Measurements from ENCODE around the gene HSPA6.
A peak's percentile ranks its signal among the peaks of the same experiment; 100 is the strongest.
"Not testable (repeated sequence)": the region's sequence is repeated elsewhere in the genome, so short reads cannot be mapped to it uniquely, and the experiment has no call there.

Gene HSPA6

DNA sequence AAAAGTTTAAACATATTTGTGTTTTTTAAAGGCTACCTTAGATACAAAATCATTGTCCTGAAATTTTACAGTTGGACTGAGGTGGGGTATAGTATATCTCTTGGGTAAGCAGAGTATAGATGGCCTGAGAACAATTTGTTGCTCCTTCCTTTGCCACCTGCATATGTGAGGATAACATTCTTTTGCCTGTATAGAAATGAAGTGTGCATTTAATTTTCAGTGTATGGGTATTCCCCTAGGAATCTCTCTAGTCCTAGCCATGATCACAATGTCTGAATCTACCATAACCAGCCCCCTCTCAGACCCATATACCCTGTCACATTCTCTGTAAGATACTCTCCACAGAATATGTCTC, 21.0 kb upstream of the HSPA6 start:
- no peak for DNase-seq (ENCODE audit: low spot score)

DNA sequence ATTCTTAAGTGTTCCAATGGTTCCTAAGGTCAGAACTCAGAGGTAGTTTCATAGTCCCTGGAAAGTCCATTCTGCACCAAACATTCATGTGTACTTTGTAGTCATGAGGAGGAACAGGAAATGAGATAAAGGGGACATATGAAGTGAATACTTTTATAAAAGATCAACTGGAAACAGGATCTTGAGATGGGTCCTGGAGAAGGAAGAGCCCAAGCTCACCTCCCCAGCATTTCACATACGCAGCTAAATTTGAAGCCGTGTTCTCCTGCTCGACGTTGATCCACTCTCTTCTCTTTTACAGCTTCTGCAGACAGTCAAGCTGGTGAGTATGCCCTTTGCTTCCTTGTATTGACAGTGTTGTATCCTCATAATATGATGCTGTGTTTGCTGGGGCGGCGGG, 18.7 kb upstream of the HSPA6 start:
- no peak for DNase-seq (ENCODE audit: low spot score)

GRCh38 chr1:161506336-161507223, 17.8 kb upstream of the HSPA6 start:
- DNase-seq (ENCODE audit: low spot score): no peak

DNA sequence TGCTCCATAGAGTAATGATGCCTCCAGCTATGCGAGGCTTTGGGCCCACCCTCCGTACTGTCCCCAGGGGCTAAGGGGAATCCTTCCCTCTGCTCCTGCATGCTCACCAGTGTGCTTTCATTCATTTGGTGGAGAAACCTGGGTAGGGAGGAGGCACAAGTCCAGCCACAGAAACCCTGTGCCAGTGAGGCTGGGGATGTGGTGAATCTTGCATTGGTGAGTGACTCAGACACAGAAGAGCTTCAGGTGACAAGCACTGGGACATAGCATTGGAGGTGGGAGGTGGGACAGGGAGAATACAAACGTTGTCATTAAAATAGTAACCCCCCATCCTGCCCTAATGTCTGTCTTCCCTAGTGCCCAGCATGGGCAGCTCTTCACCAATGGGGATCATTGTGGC, 13.9 kb upstream of the HSPA6 start:
- no peak for DNase-seq (ENCODE audit: low spot score)

DNA sequence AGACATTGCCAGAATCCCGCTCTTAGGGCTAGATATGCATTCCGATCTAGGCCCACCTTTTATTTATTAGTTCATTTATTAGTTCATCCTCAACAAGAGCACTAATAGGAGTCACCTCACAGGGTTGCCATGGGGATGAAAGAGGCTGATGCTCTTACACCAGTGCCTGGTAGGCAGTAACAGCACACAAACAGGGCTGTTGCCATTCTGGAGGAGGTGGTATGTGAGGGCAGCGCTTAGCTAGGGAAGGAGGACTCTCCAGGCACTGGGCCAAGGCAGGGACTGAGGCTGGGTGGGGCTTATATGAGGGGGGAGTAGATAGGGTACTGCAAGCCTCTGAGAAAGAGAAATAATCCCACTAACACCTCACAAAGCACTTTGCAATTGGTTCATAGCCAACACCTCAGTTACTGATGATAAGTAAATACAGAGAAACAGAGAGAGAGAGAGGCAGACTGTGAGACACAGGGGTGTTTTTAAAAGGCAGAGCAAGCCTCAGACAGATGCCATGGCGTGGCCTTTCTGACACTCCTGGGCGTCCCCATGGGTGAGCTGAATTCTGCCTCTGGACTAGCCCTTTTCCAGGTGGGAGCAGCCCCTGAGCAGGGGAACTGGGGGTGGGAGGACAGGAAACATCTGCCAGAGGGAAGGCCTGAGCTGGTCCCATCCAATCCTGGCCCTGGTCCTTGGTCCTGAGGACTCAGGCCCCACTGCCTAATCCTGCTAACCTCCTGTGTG, 13.2 kb upstream of the HSPA6 start:
- no peak for DNase-seq (ENCODE audit: low spot score)

GRCh38 chr1:161511756-161512060, 12.6 kb upstream of the HSPA6 start:
- no peak for DNase-seq (ENCODE audit: low spot score)

DNA sequence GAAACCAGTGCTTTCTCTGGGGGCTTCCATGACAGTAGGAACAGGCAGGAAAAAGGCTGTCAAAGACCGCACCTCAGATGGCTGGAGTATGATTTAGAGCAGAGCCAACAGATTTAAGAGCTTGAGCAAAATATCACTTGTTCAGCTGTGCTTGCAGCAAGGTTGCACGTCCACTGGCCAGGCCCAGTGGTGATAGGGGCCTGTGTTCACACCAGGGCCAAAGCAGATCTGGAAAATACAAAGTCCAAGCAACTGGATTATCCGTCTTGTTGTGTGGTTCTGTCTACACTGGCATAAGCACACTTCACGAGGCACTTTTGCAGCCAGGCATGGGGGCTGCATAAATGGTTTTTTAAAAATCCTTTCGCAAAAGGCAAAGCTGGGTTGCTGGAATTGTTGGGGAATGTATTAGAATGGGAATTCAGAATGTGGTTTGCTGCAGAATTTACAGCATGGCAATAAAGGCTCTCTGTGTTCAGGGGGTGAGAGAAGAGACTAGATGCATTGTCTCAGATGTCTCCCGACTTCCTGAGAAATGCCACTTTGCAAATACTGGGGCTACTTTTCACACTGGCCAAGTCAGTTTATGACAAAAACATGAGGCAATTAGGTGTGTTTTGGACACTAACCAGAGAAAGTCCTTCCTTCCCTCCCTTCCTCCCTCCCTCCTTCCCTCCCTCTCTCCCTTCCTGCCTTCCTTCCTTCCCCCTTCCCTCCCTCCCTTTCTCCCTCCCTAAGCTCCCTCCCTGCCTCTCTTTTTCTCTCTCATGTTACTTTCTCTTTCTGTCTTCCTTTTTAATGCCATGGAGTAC, 11.5 kb upstream of the HSPA6 start:
- DNase-seq (ENCODE audit: low spot score): not testable (repeated sequence)

DNA sequence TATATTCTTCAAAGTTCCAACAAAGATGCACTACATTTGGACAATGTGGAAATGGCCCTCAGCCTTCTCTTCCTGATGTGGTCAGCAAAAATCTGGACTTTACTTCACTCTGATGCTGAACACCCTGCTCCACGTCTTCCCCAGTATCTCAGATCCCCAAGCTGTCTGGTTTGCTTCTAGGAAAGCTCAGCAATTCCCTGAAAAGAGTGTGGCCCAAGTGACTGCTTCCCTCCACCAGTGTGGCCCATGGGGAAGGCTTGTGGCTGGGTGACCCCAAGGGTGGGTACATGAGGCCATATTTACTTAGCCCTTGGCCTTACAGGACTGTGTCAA, 10.9 kb upstream of the HSPA6 start:
- DNase-seq (ENCODE audit: low spot score): not testable (repeated sequence)

- not testable (repeated sequence) for DNase-seq (ENCODE audit: low spot score)
Observed at GRCh38 chr1:161513953-161514352, 10.4 kb upstream of the HSPA6 start.

DNA sequence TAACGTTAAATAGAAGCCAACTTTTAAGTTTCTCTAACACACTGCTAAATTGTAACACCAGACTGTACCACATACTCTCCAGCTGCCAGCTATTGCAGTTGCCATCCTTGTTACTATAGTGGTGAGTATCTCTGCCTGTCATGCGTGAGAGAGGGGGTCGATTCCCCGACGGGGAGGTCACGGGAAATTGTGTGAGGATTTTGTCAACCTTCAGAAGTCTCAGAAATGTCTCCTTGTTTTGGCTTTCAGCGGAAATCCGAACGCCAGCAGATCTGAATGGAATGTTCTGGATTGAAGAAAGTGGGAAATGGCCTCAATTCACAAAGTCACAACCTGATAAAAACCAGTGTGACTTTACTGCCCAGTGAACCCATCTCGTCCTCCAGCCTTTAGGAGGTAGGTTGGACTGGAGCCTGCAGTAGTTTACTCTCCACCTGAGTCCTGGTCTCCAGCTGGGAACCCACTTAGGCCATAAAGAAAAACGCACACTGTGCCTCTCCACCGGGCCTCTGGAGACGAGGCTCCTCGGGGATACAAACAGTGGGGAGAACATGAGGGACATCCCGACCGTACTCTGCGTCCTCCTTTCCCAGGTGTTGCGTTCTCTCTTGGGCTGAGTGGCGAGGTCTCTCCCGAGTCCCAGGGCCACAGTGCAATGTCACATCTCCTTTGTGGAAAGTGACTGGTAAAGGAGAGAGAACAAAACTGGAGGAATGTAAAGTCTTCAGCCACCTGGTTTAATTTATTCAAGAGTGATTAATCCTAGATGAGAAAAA, 1.1 kb upstream of the HSPA6 start:
- DNase-seq (ENCODE audit: low spot score): not testable (repeated sequence)

DNA sequence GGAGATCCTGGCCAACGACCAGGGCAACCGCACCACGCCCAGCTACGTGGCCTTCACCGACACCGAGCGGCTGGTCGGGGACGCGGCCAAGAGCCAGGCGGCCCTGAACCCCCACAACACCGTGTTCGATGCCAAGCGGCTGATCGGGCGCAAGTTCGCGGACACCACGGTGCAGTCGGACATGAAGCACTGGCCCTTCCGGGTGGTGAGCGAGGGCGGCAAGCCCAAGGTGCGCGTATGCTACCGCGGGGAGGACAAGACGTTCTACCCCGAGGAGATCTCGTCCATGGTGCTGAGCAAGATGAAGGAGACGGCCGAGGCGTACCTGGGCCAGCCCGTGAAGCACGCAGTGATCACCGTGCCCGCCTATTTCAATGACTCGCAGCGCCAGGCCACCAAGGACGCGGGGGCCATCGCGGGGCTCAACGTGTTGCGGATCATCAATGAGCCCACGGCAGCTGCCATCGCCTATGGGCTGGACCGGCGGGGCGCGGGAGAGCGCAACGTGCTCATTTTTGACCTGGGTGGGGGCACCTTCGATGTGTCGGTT, 477 bp downstream of the HSPA6 start:
- DNase-seq (ENCODE audit: low spot score): not testable (repeated sequence)

DNA sequence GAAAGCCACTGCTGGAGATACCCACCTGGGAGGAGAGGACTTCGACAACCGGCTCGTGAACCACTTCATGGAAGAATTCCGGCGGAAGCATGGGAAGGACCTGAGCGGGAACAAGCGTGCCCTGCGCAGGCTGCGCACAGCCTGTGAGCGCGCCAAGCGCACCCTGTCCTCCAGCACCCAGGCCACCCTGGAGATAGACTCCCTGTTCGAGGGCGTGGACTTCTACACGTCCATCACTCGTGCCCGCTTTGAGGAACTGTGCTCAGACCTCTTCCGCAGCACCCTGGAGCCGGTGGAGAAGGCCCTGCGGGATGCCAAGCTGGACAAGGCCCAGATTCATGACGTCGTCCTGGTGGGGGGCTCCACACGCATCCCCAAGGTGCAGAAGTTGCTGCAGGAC, 981 bp downstream of the HSPA6 start:
- DNase-seq (ENCODE audit: low spot score): not testable (repeated sequence)

DNA sequence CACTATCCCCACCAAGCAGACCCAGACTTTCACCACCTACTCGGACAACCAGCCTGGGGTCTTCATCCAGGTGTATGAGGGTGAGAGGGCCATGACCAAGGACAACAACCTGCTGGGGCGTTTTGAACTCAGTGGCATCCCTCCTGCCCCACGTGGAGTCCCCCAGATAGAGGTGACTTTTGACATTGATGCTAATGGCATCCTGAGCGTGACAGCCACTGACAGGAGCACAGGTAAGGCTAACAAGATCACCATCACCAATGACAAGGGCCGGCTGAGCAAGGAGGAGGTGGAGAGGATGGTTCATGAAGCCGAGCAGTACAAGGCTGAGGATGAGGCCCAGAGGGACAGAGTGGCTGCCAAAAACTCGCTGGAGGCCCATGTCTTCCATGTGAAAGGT, 1.6 kb downstream of the HSPA6 start:
- not testable (repeated sequence) for DNase-seq (ENCODE audit: low spot score)

DNA sequence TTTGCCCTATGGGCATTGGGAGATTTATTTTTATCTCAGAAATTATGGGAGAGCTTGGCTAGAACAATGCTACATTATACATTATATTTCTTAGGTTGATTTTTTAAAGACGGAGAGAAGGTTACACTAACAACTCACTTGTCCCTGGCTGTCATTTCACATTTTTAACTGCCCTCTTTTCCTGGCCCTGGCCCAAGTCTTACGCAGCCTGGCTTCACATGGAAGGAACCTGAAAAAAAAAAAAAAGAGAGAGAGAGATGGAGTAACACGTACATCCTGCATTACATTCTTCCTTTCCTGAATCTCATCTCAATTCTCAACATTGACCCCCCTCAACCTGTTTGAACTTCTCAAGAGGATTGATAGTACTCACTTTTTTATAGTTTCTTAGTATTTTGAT, 4.2 kb downstream of the HSPA6 start:
- DNase-seq (ENCODE audit: low spot score): not testable (repeated sequence)

DNA sequence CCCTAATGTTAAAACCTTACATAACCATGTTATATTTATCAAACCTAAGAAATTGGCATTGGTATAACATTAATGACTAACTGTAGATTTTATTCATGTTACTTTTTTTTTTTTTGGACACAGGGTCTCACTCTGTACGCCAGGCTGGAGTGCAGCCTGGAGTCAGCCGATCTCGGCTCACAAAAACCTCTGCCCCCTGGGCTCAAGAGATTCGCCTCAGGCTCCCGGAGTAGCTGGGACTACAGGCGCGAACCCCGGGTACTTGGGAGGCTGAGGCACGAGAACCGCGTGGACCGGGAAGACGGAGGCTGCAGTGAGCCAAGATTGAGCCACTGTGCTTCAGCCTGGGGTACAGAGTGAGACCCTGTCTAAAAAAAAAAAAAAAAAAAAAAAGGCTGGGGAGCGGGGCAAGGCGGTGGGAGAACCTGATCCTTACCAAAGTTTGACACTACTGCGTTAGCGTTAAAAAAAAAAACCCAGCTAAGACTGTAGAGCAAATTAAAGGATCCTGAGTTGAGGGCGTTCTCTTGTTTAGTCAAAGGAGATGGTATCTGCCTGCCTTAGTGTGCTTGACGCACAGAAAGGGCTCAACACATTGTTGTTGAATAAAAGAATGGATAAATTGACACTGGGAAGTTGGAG, 5.2 kb downstream of the HSPA6 start:
- DNase-seq (ENCODE audit: low spot score): not testable (repeated sequence)

DNA sequence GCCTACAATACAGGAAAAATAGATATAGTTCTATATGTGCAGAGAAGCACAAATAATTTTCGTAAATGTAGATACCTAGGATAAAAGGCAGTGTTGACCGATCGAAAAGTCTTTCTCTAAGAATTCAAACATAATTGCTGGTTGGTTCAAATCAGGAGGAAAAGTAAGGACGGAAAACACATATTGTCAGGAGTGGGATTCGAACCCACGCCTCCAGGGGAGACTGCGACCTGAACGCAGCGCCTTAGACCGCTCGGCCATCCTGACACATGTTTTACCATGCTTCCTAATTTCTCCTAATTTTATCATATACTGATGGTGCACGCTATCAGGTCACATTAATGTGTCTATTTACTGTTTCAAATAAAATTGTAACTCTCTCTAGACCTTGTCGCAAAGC, 5.8 kb downstream of the HSPA6 start:
- DNase-seq (ENCODE audit: low spot score): peak; percentile 80

DNA sequence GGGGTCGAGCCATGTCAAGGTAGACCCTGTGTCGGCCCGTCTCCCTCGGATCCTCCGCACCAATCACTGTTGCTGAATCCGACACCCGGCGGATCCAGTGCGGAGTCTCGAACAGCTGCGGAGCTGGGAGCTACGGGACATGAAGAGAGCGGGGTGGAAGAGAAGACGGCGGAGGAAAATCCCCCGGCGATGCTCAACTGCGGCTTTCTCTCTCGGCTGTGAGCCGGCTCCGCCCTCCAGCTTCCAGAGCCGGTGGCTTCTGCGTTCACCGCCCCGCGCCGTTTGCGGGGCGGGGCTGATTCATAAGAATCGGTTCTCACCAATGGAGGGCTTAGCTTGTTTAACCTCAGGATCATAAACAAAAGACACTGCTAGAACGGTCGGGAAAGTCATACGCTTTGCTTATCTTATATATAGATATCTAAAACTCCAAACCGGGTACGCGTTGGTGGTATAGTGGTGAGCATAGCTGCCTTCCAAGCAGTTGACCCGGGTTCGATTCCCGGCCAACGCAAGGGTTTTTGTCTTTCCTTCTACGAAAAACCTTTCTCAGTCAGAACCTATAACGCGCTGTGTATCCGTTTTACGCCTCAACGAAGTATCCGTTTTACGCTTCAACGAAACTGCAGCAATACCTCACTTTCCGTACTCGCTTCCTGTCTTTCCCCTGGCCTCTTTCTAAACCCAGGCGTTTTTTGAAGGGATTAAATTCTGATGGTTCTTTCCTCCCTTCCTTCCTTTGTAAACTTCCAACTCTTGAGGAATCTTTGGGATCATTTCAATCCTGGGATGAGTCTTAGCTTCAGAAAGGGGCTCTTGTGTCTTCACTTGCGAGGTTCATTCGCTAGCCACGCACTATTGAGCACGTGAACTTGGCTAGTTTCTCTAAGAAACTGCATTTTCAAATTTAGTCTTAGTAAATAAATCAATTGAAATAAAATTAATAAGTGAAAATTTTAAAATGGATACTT, 6.6 kb downstream of the HSPA6 start:
- DNase-seq (ENCODE audit: low spot score): peak; percentile 94

DNA sequence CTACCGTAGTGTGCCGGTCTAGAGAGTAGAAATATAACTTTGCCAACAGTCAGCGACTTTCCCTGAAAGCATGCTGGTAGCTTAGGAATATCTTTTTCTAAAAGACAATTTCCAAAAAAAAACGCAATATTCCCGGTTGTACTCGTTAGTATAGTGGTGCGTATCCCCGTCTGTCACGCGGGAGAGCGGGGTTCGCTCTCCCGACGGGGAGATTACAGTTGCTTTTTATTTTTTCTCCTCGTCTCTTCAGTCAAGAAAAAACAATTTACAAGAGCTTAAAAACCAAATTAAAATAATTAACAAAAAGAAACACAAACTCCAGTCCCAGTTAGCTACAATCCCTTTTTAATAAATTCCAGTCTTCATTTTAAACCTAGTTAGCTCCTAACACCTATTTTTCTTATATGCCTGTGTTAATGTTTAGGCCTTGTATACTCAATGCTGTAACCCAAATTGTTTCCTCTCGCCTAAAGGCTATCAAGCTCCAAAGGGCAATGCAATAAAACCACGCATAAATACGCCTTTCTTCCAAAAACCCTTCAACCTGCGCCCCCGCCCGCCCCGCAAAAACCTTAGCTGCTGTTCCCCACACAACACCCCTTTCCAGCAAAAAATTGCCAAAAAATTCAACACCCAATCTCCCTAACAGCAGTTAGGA, 7.8 kb downstream of the HSPA6 start:
- no peak for DNase-seq (ENCODE audit: low spot score)
